Glutamatergic neuron (in vitro differentiated cells): ENCODE measurements around the gene PTPRH. TPM values are rescaled to one million over a fixed set of nuclear protein-coding genes. Genes with fewer than 3 reads are reported as not detected.

Source experiments
- DNase-seq: peaks from one replicate; pipeline ENCODE4 v3.0.0; 2022
- H3K27ac Mint-ChIP-seq: one replicate; pipeline ENCODE4 v1.8.0; 2020; ENCODE audit warnings: mild to moderate bottlenecking, mixed read lengths, inconsistent platforms; ENCODE audit not compliant: unreplicated experiment
- H3K27me3 Mint-ChIP-seq: one replicate; pipeline ENCODE4 v1.8.0; 2020; ENCODE audit warnings: mild to moderate bottlenecking, moderate library complexity, mixed read lengths, inconsistent platforms; ENCODE audit not compliant: unreplicated experiment
- H3K36me3 Mint-ChIP-seq: one replicate; pipeline ENCODE4 v1.8.0; 2020; ENCODE audit warnings: mild to moderate bottlenecking, mixed read lengths, inconsistent platforms; ENCODE audit not compliant: unreplicated experiment
- H3K4me1 Mint-ChIP-seq: one replicate; pipeline ENCODE4 v1.8.0; 2020; ENCODE audit warnings: mild to moderate bottlenecking, low read depth, mixed read lengths, inconsistent platforms; ENCODE audit not compliant: unreplicated experiment
- H3K4me3 Mint-ChIP-seq: one replicate; pipeline ENCODE4 v1.8.0; 2020; ENCODE audit warnings: mild to moderate bottlenecking, mixed read lengths, inconsistent platforms; ENCODE audit not compliant: unreplicated experiment
- H3K9me3 Mint-ChIP-seq: one replicate; pipeline ENCODE4 v1.8.0; 2020; ENCODE audit warnings: mild to moderate bottlenecking, moderate library complexity, mixed read lengths, inconsistent platforms; ENCODE audit not compliant: unreplicated experiment
- total RNA-seq: library from RNA; stranded (reverse); fragmentation: NEBNext Ultra II Directional; extraction: Animal tissue kit (Norgen Biotek cat#: 25700); gene quantifications from one replicate; pipeline ENCODE4 v1.2.1, GENCODE V29; 2021; ENCODE audit not compliant: unreplicated experiment
- TF ChIP-seq, protein P1 (sequence below): fragments of 200-600 bp; sonication (generic); IDR thresholded peaks from one replicate; pipeline ENCODE4 v1.5.0; 2021; ENCODE audit not compliant: partially characterized antibody, unreplicated experiment

PTPRH gene
- total RNA-seq, 1 donor from 2014 or later: 7.4 TPM

DNA sequence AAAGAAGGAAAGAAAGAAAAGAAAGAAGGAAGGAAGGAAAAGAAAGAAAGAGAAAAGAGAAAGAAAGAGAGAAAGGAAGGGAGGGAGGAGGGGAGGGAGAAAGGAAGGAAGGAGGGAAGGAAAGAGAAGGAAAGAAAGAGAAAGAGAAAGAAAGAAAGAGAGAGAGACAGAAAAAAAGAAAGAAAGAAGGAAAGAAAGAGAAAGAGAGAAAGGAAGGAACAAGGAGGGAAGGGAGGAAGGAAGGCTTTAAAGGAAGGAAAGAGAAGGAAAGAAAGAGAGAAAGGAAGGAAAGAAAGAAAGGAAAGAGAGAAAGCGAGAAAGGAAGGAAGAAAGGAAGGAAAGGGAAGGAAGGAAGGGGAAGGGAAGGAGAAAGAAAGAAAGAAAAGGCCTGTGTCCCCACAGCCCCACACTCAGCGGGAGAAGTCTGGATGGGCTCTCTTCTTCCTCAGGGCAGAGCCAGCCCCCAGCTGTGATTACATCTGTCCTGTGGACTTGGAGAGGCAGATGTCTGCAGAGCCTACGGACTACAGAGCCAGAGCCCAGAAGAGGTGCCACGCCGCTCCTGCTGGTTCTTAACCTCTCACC is 9.6 kb downstream of the PTPRH start:
- Mint-ChIP-seq H3K4me1 (peaks cover 1% of the 10 kb centered on the region), H3K27me3 (peaks cover 10% of the 10 kb centered on the region), H3K9me3 (no peaks in the 10 kb centered on the region), H3K27ac (no peak overlapping the region), H3K4me3 (peak overlapping the region; percentile 18), H3K36me3 (no peaks in the 10 kb centered on the region)
- no peak for DNase-seq
- TF ChIP-seq, protein P1, sequence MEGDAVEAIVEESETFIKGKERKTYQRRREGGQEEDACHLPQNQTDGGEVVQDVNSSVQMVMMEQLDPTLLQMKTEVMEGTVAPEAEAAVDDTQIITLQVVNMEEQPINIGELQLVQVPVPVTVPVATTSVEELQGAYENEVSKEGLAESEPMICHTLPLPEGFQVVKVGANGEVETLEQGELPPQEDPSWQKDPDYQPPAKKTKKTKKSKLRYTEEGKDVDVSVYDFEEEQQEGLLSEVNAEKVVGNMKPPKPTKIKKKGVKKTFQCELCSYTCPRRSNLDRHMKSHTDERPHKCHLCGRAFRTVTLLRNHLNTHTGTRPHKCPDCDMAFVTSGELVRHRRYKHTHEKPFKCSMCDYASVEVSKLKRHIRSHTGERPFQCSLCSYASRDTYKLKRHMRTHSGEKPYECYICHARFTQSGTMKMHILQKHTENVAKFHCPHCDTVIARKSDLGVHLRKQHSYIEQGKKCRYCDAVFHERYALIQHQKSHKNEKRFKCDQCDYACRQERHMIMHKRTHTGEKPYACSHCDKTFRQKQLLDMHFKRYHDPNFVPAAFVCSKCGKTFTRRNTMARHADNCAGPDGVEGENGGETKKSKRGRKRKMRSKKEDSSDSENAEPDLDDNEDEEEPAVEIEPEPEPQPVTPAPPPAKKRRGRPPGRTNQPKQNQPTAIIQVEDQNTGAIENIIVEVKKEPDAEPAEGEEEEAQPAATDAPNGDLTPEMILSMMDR: no peak

DNA sequence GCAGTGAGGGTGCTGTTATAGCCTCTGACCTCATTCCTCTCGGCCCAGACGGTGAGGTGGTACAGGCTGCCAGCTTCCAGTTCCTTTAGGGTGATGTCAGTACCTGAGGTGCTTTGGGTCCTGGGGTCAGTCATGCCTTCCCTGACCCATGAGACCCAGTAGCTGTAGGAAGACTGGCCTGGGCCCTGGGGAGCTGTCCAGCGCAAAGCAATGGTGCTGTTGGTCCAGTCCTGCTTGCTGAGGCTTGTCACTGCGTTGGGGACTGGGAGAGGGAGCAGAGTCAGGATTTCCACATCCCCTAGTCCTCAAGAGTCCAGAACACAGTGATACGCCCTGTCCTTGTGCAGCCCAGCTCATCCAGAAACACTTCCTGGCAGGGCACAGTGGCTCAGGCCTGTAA is 10.7 kb downstream of the PTPRH start:
- Mint-ChIP-seq H3K27ac (no peak overlapping the region), H3K9me3 (no peaks in the 10 kb centered on the region), H3K27me3 (peaks cover 11% of the 10 kb centered on the region), H3K4me3 (no peak overlapping the region), H3K36me3 (no peaks in the 10 kb centered on the region), H3K4me1 (peaks cover 1% of the 10 kb centered on the region)
- TF ChIP-seq, protein P1: no peak
- DNase-seq: no peak

GRCh38 chr19:55197528-55197927 is 11.8 kb downstream of the PTPRH start:
- DNase-seq: no peak
- Mint-ChIP-seq H3K4me1 (peaks cover 1% of the 10 kb centered on the region), H3K9me3 (no peaks in the 10 kb centered on the region), H3K36me3 (no peaks in the 10 kb centered on the region), H3K4me3 (no peak overlapping the region), H3K27me3 (peaks cover 13% of the 10 kb centered on the region), H3K27ac (no peak overlapping the region)
- TF ChIP-seq, protein P1: no peak

GRCh38 chr19:55196803-55197202 is 12.5 kb downstream of the PTPRH start:
- Mint-ChIP-seq H3K27me3 (peaks cover 12% of the 10 kb centered on the region), H3K4me3 (no peak overlapping the region), H3K27ac (no peak overlapping the region), H3K36me3 (no peaks in the 10 kb centered on the region), H3K4me1 (peaks cover 1% of the 10 kb centered on the region), H3K9me3 (no peaks in the 10 kb centered on the region)
- TF ChIP-seq, protein P1: no peak
- DNase-seq: no peak

GRCh38 chr19:55193481-55193880 is 15.8 kb downstream of the PTPRH start:
- DNase-seq: no peak
- peaks cover 1% of the 10 kb centered on the region for H3K9me3 Mint-ChIP-seq
- H3K27ac Mint-ChIP-seq: no peak overlapping the region
- TF ChIP-seq, protein P1: no peak
- peaks cover 11% of the 10 kb centered on the region for H3K27me3 Mint-ChIP-seq
- H3K4me3 Mint-ChIP-seq: no peak overlapping the region
- H3K4me1 Mint-ChIP-seq: no peaks in the 10 kb centered on the region
- no peaks in the 10 kb centered on the region for H3K36me3 Mint-ChIP-seq
